Stimulated activated CD4-positive, alpha-beta T cell treated with anti-CD3 and anti-CD28 coated beads, Interleukin-15, amount 100 ng/mL, for 48 hours (primary cell): ENCODE results near the gene CLEC18B.
A peak's percentile ranks its signal among the peaks of the same experiment; 100 is the strongest.
"Not testable (repeated sequence)": the region's sequence is repeated elsewhere in the genome, so short reads cannot be mapped to it uniquely, and the experiment has no call there.

Experiments
- DNase-seq, 2 donors: peaks; one replicate each; pipeline ENCODE4 v3.0.0-alpha.2; 2020; ENCODE audit warnings: low read depth in 2 of 2

Gene CLEC18B

DNA sequence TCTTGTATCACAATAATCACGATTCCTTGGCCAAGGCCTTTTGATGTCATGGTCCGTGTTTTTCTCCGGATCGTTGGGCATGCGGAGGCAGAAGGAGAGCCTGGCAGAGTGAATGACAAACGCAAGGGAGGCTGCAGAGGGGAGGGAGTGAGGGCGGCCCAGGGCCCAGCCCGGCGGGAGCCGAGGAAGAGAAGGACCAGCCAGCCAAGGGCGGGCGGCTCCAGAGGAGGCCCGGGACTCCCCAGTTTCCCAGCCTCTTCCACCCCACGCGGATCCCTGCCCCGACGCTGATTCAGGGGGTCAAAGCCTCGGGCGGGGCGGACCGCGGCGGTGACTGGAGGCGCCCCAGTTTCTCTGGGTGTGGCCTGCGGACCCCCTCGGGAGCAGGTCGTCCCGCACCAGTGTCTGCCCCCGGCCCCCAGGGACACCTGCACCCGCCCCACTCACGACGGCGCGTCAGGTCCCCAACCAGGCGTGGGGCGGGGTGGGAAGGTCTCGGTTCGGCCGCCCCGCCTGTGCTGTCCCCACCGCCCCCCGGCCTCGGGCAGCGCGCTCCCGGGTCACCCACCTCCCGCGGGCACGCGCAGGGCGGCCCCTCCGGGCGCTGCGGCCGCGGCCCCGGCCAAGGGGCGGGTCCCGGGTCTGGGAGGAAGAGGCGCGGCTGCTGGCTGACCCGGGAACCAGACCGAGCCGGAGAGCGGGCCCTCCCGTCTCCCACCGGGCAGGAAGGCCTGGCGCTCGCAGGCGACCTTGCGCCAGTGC is 14.5 kb downstream of the CLEC18B start:
- not testable (repeated sequence) for DNase-seq

GRCh38 chr16:74404148-74404933 is 16.9 kb downstream of the CLEC18B start:
- DNase-seq, result not testable (repeated sequence)

- DNase-seq, result not testable (repeated sequence)
Observed at GRCh38 chr16:74400238-74400637, 21.0 kb downstream of the CLEC18B start.

- DNase-seq, result not testable (repeated sequence)
Observed at GRCh38 chr16:74398212-74398895, 22.9 kb downstream of the CLEC18B start.

GRCh38 chr16:74396521-74397017 is 24.7 kb downstream of the CLEC18B start:
- DNase-seq, result not testable (repeated sequence)

- DNase-seq, result not testable (repeated sequence)
Observed at GRCh38 chr16:74394604-74395003, 26.7 kb downstream of the CLEC18B start.

DNA sequence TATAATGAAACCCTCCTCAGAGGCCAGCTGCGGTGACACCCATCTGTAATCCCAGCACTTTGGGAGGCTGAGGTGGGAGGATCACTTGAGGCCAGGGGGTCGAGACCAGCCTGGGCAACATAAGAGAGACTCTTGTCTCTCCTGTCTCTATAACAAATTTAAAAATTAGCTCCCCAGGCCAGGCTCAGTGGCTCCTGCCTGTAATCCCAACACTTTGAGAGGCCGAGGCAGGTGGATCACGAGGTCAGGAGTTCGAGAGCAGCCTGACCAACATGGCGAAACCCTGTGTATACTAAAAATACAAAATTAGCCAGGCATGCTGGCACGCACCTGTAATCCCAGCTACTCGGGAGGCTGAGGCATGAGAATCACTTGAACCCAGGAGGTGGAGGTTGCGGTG is 27.1 kb downstream of the CLEC18B start:
- not testable (repeated sequence) for DNase-seq

DNA sequence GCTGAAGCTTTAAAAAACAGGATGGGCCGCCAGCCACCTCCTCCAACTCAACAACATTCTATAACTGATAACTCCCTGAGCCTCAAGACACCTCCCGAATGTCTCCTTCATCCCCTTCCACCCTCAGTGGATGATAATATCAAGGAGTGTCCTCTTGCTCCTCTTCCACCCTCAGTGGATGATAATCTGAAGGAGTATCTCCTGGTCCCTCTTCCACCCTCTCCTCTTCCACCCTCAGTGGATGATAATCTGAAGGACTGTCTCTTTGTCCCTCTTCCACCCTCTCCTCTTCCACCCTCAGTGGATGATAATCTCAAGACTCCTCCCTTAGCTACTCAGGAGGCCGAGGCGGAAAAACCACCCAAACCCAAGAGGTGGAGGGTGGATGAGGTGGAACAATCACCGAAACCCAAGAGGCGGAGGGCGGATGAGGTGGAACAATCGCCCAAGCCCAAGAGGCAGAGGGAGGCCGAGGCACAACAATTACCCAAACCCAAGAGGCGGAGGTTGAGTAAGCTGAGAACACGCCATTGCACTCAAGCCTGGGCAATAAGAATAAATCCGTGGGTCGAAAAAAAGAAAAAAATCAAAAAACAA is 29.7 kb downstream of the CLEC18B start:
- not testable (repeated sequence) for DNase-seq

GRCh38 chr16:74382339-74383034 is 38.8 kb downstream of the CLEC18B start:
- DNase-seq, result not testable (repeated sequence)

GRCh38 chr16:74373847-74374184 is 47.5 kb downstream of the CLEC18B start:
- DNase-seq, result not testable (repeated sequence)

DNA sequence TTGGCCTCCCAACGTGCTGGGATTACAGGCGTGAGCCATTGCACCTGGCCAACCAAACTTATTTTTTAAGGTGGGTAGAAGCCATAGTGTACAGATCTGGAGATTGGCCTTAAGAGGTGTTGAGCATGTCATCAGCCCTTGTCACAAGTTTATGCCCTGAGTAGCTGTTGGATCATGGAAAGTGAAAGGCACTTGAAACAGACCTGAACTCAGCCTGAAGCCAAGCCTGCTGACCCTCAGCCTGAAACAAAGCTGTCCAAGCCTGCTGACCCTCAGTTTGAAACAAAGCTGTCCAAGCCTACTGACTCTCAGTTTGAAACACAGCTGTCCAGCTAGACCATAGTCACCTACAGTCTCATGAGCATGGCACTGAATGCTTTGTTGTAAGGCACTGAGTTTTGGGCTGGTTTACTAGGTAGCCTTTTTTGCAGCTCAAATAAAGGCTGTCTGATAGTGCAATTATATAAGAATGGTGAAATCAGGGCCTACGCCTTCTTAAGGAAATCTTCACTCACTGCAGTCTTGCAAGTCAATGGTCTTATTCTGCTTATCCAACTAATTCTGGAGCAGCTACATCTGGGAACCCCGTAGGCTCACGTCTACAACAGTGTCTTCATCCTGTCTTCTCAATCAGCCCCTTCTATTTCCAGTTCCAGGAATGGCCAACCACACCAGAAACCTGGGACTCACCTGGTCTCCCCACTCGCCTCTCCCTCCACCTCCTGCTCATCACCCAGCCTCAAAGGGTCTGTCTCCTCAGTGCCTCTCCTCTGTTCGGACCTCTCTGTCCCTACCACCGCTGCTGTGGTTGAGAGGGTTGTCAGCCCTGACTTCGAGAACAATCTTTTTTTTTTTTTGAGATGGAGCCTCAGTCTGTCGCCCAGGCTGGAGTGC is 48.1 kb downstream of the CLEC18B start:
- DNase-seq, result no peak

- DNase-seq, result no peak
Observed at GRCh38 chr16:74372369-74372768, 48.9 kb downstream of the CLEC18B start.

DNA sequence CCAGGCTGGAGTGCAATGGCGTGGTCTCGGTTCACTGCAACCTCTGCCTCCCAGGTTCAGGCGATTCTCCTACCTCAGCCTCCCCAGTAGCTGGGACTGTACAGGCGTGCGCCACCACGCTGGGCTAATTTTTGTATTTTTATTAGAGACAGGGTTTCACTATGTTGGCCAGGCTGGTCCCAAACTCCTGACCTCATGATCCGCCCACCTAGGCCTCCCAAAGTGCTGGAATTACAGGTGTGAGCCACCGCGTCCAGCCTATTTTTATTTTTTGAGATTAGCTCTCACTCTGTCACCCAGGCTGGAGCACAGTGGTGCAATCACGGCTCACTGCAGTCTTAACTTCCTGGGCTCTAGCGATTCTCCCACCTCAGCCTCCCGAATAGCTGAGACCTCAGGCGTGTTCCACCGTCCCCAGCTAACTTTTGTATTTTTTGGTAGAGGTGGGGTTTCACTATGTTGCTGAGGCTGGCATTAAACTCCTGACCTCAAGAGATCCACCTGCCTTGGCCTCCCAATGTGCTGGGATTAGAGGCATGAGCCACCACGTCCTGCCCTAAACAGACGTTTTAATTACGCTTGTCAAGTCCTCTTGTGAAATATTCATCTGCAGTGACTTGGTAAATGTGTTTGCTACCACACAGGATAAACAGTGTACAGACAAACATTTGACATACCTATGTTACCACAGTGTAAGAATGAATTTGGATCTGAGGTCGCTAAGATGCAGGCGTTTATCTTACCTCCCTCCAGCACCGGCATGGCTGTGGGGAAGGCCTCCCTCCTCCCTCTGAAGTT is 50.7 kb downstream of the CLEC18B start:
- DNase-seq, result not testable (repeated sequence)

GRCh38 chr16:74368002-74368911 is 53.0 kb downstream of the CLEC18B start:
- peak; percentile 87 to 100 for DNase-seq

- peak; percentile 8 to 33 for DNase-seq
Observed at GRCh38 chr16:74367469-74368001, 53.7 kb downstream of the CLEC18B start.

GRCh38 chr16:74361646-74362610 is 59.4 kb downstream of the CLEC18B start:
- DNase-seq, result not testable (repeated sequence)
